MM.1S (cell line): Measurements from ENCODE around the gene GRIK1.

Experiments used
- EZH2 ChIP-seq: fragments of 300-600 bp; sonication (generic); optimal IDR thresholded peaks from 2 replicates; pipeline ENCODE3; 2017; ENCODE audit warnings: low read depth, mild to moderate bottlenecking, antibody characterized with exemption, low read length, mixed read lengths
- TF ChIP-seq, protein P1 (sequence below): fragments of 300-600 bp; sonication (generic); IDR thresholded peaks from 2 replicates; pipeline ENCODE4 v1.5.1; 2016; ENCODE audit warnings: antibody characterized with exemption, low read length, mixed read lengths

- no peak for TF ChIP-seq EZH2
- TF ChIP-seq, protein P1, sequence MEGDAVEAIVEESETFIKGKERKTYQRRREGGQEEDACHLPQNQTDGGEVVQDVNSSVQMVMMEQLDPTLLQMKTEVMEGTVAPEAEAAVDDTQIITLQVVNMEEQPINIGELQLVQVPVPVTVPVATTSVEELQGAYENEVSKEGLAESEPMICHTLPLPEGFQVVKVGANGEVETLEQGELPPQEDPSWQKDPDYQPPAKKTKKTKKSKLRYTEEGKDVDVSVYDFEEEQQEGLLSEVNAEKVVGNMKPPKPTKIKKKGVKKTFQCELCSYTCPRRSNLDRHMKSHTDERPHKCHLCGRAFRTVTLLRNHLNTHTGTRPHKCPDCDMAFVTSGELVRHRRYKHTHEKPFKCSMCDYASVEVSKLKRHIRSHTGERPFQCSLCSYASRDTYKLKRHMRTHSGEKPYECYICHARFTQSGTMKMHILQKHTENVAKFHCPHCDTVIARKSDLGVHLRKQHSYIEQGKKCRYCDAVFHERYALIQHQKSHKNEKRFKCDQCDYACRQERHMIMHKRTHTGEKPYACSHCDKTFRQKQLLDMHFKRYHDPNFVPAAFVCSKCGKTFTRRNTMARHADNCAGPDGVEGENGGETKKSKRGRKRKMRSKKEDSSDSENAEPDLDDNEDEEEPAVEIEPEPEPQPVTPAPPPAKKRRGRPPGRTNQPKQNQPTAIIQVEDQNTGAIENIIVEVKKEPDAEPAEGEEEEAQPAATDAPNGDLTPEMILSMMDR = no peak
These were observed 282.4 kb downstream of the GRIK1 start for GRCh38 chr21:29657240-29657989.
